Body of pancreas (tissue), 4 donors: Measurements from ENCODE around the gene CMC1. TPM values are rescaled to one million over a fixed set of nuclear protein-coding genes. Genes with fewer than 3 reads are reported as not detected.
"Not testable (repeated sequence)": the region's sequence is repeated elsewhere in the genome, so short reads cannot be mapped to it uniquely, and the experiment has no call there.

Source experiments
- ATAC-seq: fragments of 150-250 bp; one replicate; pipeline ENCODE4 v1.9.1; 2016
- DNase-seq, 4 donors: peaks; one replicate each; pipeline ENCODE4 v3.0.0-alpha.2; 2019
- H3K27ac ChIP-seq, 4 donors: fragments of 200-600 bp; sonication (generic); 1 replicate in 3 of 4; 2 replicates in 1 of 4; pipeline versions ENCODE4 v1.5.1 to v1.6.1; 2016 to 2019; ENCODE audit warnings: mild to moderate bottlenecking in 1 of 4, mixed read lengths in 1 of 4, moderate library complexity in 1 of 4
- H3K27me3 ChIP-seq, 2 donors: fragments of 200-600 bp; sonication (generic); one replicate each; pipeline ENCODE4 v1.6.0; 2016; ENCODE audit warnings: mild to moderate bottlenecking in 1 of 2
- H3K36me3 ChIP-seq, 2 donors: fragments of 200-600 bp; sonication (generic); replicated peaks in 1 of 2; 2 replicates each; pipeline ENCODE4 v1.5.1; 2016; ENCODE audit warnings: low read depth in 2 of 2; ENCODE audit not compliant: insufficient read depth in 1 of 2
- H3K4me1 ChIP-seq: fragments of 200-600 bp; sonication (generic); one replicate; pipeline ENCODE4 v1.6.0; 2016
- H3K4me3 ChIP-seq, 2 donors: fragments of 200-600 bp; sonication (generic); 1 replicate in 1 of 2; 2 replicates in 1 of 2; pipeline ENCODE4 v1.5.1; 2016 to 2019
- H3K9me3 ChIP-seq, 3 donors: fragments of 200-600 bp; sonication (generic); 1 replicate in 2 of 3; 2 replicates in 1 of 3; pipeline ENCODE4 v1.5.1; 2016
- CTCF ChIP-seq, 7 experiments: fragments of 450-650 bp in 4 of 7; fragments of 200-600 bp in 3 of 7; sonication (generic) in 3 of 7; IDR thresholded peaks; one replicate each; pipeline ENCODE4 v1.5.1; 2016 to 2019; ENCODE audit warnings: antibody characterized with exemption in 7 of 7
- POLR2A ChIP-seq, 3 donors: fragments of 450-650 bp; IDR thresholded peaks; one replicate each; pipeline ENCODE4 v1.6.1; 2016; ENCODE audit warnings: antibody characterized with exemption in 3 of 3, mild to moderate bottlenecking in 2 of 3
- WGBS, 2 donors: methylation state at CpG; one replicate each; pipeline ENCODE4 v1.1.5; 2017; 5-methylcytosine and 5-hydroxymethylcytosine counted together
- intact Hi-C: fragments of 100-400 bp; cut with DNase I; formaldehyde crosslinking; loops from one replicate; pipeline ENCODE4 v1.15.1; 2023
- total RNA-seq, 2 donors: library from RNA; depleted of rRNA; stranded (reverse); fragments of >200 nt; gene quantifications; one replicate each; pipeline ENCODE4 v1.1.0, GENCODE V29; 2016

Gene CMC1
- total RNA-seq, 2 donors from 2014 or later: 2.6 to 5.4 TPM

DNA sequence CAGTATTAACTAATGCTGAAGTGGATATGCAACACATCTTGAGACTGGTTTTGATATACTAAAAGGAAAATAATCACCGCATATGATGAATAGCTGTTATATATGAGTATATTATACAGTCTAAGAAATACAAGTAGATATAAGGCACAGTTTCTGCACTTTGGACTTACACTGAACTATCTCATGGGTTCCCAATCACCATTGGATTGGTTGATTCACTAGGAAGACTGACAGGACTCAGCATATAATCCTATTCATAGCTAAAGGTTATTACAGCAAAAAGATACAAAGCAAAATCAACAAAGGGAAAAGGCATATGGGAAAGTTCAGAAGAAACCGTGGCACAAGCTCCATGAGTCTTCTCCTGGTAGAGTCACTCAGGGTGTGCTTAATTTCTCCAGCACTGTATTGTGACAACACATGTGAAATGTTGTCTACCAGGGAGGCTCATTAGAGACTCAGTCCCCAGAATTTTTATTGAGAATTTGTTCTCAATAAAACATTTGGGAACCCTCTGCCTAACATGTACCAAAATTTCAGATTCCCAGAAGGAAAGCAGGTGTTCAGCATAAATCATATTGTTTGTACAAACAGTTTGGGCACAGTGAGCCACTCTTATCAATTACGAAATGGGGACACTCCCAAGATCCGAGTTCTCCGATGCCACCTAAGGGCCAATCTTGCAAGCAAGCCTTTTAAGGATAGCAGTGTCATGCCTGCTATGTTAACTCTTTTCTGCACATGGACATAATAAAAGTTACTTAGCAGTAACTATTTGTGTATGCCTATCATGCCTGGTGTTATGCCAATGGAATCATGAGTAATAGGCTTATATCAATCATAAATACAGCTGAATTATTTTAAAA, 26.8 kb downstream of the CMC1 start:
- no peaks in the 10 kb centered on the region for H3K27me3 ChIP-seq
- peak in 5 of 7 experiments; percentile 16 to 43 (median 32) for TF ChIP-seq CTCF (IDR thresholded peaks at IDR 0.05)
- TF ChIP-seq POLR2A (IDR thresholded peaks at IDR 0.05): no peak
- WGBS, 2 donors: 48 to 50% methylated on average over 5 of the region's 5 CpGs
- ATAC-seq (peak; percentile 60), DNase-seq (peak; percentile 20 to 47 (median 31))
- H3K36me3 ChIP-seq: peaks cover 0 to 1% of the 10 kb centered on the region in 2 donors
- H3K4me1 ChIP-seq: peaks cover 15% of the 10 kb centered on the region
- H3K27ac ChIP-seq: no peak overlapping the region
- intact Hi-C loops: no loop called here
- no peak overlapping the region for H3K4me3 ChIP-seq
- H3K9me3 ChIP-seq: no peaks in the 10 kb centered on the region

DNA sequence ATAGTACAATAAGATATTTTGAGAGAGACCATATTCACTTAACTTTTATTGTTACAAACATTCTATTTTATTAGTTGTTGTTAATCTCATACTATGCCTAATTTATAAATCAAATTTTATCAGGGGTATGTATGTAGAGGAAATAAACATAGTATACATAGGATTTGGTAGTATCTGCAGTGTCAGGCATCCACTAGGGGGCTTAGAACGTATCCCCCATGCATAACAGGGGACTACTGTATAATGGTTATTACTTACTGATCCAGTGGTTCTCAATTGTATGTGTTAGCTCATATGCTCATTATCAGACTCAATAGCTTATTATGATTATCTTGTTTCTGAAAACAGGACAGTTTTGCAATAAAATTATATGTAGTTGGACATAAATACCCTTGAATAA, 27.6 kb downstream of the CMC1 start:
- Histone ChIP-seq H3K4me1 (peaks cover 15% of the 10 kb centered on the region), H3K4me3 (no peak overlapping the region), H3K9me3 (no peaks in the 10 kb centered on the region), H3K27me3 (no peaks in the 10 kb centered on the region), H3K36me3 (peaks cover 0 to 1% of the 10 kb centered on the region in 2 donors), H3K27ac (no peak overlapping the region)
- DNase-seq (no peak), ATAC-seq (no peak)
- 69 to 73% methylated on average over 1 of the region's 1 CpG for WGBS, 2 donors
- intact Hi-C loops: no loop called here
- TF ChIP-seq CTCF (IDR thresholded peaks at IDR 0.05): no peak

DNA sequence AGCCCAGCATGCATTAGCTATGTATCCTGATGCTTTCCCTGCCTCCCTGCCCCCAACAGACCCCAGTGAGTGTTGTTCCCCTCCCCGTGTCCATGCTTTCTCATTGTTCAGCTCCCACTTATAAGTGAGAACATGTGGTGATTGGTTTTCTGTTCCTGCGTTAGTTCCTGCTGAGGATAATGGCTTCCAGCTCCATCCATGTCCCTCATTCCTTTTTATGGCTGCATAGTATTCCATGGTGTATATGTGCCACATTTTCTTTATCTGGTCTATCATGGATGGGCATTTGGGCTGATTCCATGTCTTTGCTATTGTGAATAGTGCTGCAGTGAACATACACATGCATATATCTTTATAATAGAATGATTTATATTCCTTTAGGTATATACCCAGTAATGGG, 28.5 kb downstream of the CMC1 start:
- ATAC-seq, H3K27ac ChIP-seq, H3K4me3 ChIP-seq, H3K9me3 ChIP-seq, H3K27me3 ChIP-seq, DNase-seq, intact Hi-C loops, H3K36me3 ChIP-seq: not testable (repeated sequence)
- WGBS, 2 donors: 94 to 98% methylated on average over 2 of the region's 2 CpGs
- peaks cover 15% of the 10 kb centered on the region for H3K4me1 ChIP-seq

GRCh38 chr3:28273837-28274236, 32.4 kb downstream of the CMC1 start:
- no peaks in the 10 kb centered on the region for H3K9me3 ChIP-seq
- no peaks in the 10 kb centered on the region for H3K4me1 ChIP-seq
- intact Hi-C loops: no loop called here
- DNase-seq (no peak), ATAC-seq (no peak)
- peaks cover 0 to 1% of the 10 kb centered on the region in 2 donors for H3K36me3 ChIP-seq
- H3K27ac ChIP-seq: no peak overlapping the region
- no peak overlapping the region for H3K4me3 ChIP-seq
- TF ChIP-seq POLR2A (IDR thresholded peaks at IDR 0.05) (no peak), CTCF (IDR thresholded peaks at IDR 0.05) (no peak)
- no peaks in the 10 kb centered on the region for H3K27me3 ChIP-seq

GRCh38 chr3:28278918-28279317, 37.5 kb downstream of the CMC1 start:
- intact Hi-C loops: no loop called here
- ATAC-seq (no peak), DNase-seq (no peak)
- Histone ChIP-seq H3K9me3 (no peaks in the 10 kb centered on the region), H3K4me1 (peaks cover 8% of the 10 kb centered on the region), H3K27me3 (no peaks in the 10 kb centered on the region), H3K27ac (no peak overlapping the region), H3K4me3 (no peak overlapping the region), H3K36me3 (no peaks in the 10 kb centered on the region)
- TF ChIP-seq CTCF (IDR thresholded peaks at IDR 0.05) (no peak), POLR2A (IDR thresholded peaks at IDR 0.05) (no peak)
- WGBS, 2 donors: 73 to 78% methylated on average over 2 of the region's 2 CpGs
